Activated CD8-positive, alpha-beta memory T cell treated with anti-CD3 and anti-CD28 coated beads, Interleukin-2, amount 10 ng/mL, durations not matched to agents 7 days and 5 days (primary cell): ENCODE data around the gene VPS13D. TPM values are rescaled to one million over a fixed set of nuclear protein-coding genes. Genes with fewer than 3 reads are reported as not detected.

Source experiments
- ATAC-seq: fragments of 150-1000 bp; cut with Tn5 transposase; one replicate; pipeline ENCODE4 v1.10.0; 2021; ENCODE audit warnings: moderate library complexity
- CTCF ChIA-PET: fragments of 350-600 bp; sonication (Branson Sonifier 250); formaldehyde crosslinking; loops from one replicate; lab custom pipeline; 2021; ENCODE audit warnings: antibody characterized with exemption; lab: Charles Lee
- DNase-seq: peaks from one replicate; pipeline ENCODE4 v3.0.0-alpha.2; 2020
- H3K27ac Mint-ChIP-seq: one replicate; pipeline ENCODE4 v1.8.0; 2021; ENCODE audit warnings: mild to moderate bottlenecking, mixed read lengths
- H3K27me3 Mint-ChIP-seq: one replicate; pipeline ENCODE4 v1.8.0; 2021; ENCODE audit warnings: mixed read lengths
- H3K36me3 Mint-ChIP-seq: one replicate; pipeline ENCODE4 v1.8.0; 2021; ENCODE audit warnings: mild to moderate bottlenecking, mixed read lengths
- H3K4me1 Mint-ChIP-seq: one replicate; pipeline ENCODE4 v1.8.0; 2021; ENCODE audit warnings: mixed read lengths
- H3K4me3 Mint-ChIP-seq: one replicate; pipeline ENCODE4 v1.8.0; 2021; ENCODE audit warnings: mild to moderate bottlenecking, moderate library complexity, mixed read lengths
- H3K9me3 Mint-ChIP-seq: one replicate; pipeline ENCODE4 v1.8.0; 2022; ENCODE audit warnings: low read depth, mixed read lengths
- total RNA-seq, 2 experiments: library from RNA; stranded (reverse); gene quantifications; one replicate each; pipeline ENCODE4 v1.2.3, GENCODE V29; 2021

The VPS13D gene
- total RNA-seq, 2 experiments from 2014 or later: 34.6 to 38.3 TPM

- Mint-ChIP-seq H3K27me3 (no peaks in the 10 kb centered on the region), H3K36me3 (peaks cover 17% of the 10 kb centered on the region), H3K27ac (no peak overlapping the region), H3K4me3 (no peak overlapping the region), H3K4me1 (peaks cover 34% of the 10 kb centered on the region), H3K9me3 (no peaks in the 10 kb centered on the region)
- ATAC-seq (no peak), DNase-seq (no peak)
- CTCF ChIA-PET: no interaction called here
Measured at GRCh38 chr1:12505639-12506280, 275.9 kb downstream of the VPS13D start.

- H3K27ac Mint-ChIP-seq: no peak overlapping the region
- CTCF ChIA-PET: interaction anchor here (0.7 kb wide), 1 partner anchor 114 kb away, joined by 3 read pairs; no protein-coding TSS in a partner anchor
- no peaks in the 10 kb centered on the region for H3K27me3 Mint-ChIP-seq
- H3K4me1 Mint-ChIP-seq: peaks cover 39% of the 10 kb centered on the region
- no peak overlapping the region for H3K4me3 Mint-ChIP-seq
- no peaks in the 10 kb centered on the region for H3K9me3 Mint-ChIP-seq
- ATAC-seq (no peak), DNase-seq (no peak)
- H3K36me3 Mint-ChIP-seq: peaks cover 17% of the 10 kb centered on the region
Measured at GRCh38 chr1:12506281-12507280, 276.8 kb downstream of the VPS13D start.

- ATAC-seq (no peak), DNase-seq (no peak)
- no peaks in the 10 kb centered on the region for H3K9me3 Mint-ChIP-seq
- CTCF ChIA-PET: interaction anchor here (0.5 to 0.6 kb wide), 2 partner anchors 14 to 236 kb away, joined by 3 to 4 read pairs; no protein-coding TSS in a partner anchor
- H3K4me3 Mint-ChIP-seq: no peak overlapping the region
- no peak overlapping the region for H3K27ac Mint-ChIP-seq
- no peaks in the 10 kb centered on the region for H3K27me3 Mint-ChIP-seq
- peaks cover 35% of the 10 kb centered on the region for H3K4me1 Mint-ChIP-seq
- peaks cover 20% of the 10 kb centered on the region for H3K36me3 Mint-ChIP-seq
Measured at GRCh38 chr1:12507631-12508030, 277.8 kb downstream of the VPS13D start.

- H3K27me3 Mint-ChIP-seq: no peaks in the 10 kb centered on the region
- H3K4me3 Mint-ChIP-seq: no peak overlapping the region
- H3K36me3 Mint-ChIP-seq: peaks cover 21% of the 10 kb centered on the region
- DNase-seq (no peak), ATAC-seq (no peak)
- H3K9me3 Mint-ChIP-seq: no peaks in the 10 kb centered on the region
- CTCF ChIA-PET: interaction anchor here (4.2 kb wide), 1 partner anchor 110 kb away, joined by 27 read pairs; the partner anchor contains the start of gene DHRS3
- peaks cover 28% of the 10 kb centered on the region for H3K4me1 Mint-ChIP-seq
- no peak overlapping the region for H3K27ac Mint-ChIP-seq
Measured at GRCh38 chr1:12508849-12509248, 279.0 kb downstream of the VPS13D start.

GRCh38 chr1:12511128-12511484 is 281.3 kb downstream of the VPS13D start:
- H3K9me3 Mint-ChIP-seq: no peaks in the 10 kb centered on the region
- peaks cover 28% of the 10 kb centered on the region for H3K4me1 Mint-ChIP-seq
- H3K36me3 Mint-ChIP-seq: peaks cover 21% of the 10 kb centered on the region
- ATAC-seq (no peak), DNase-seq (no peak)
- H3K27me3 Mint-ChIP-seq: no peaks in the 10 kb centered on the region
- peak overlapping the region; percentile 96 for H3K27ac Mint-ChIP-seq
- CTCF ChIA-PET: interaction anchor here (1.0 to 4.2 kb wide), 8 partner anchors 15 to 197 kb away, joined by 3 to 27 read pairs (median 5); partner anchors contain the start of gene DHRS3
- H3K4me3 Mint-ChIP-seq: peak overlapping the region; percentile 72

- peak overlapping the region; percentile 69 for H3K27ac Mint-ChIP-seq
- CTCF ChIA-PET: interaction anchor here (1.0 to 4.2 kb wide), 3 partner anchors 15 to 107 kb away, joined by 3 to 27 read pairs (median 6); partner anchors contain the start of gene DHRS3
- H3K36me3 Mint-ChIP-seq: peaks cover 18% of the 10 kb centered on the region
- H3K9me3 Mint-ChIP-seq: no peaks in the 10 kb centered on the region
- peak overlapping the region; percentile 36 for H3K4me3 Mint-ChIP-seq
- DNase-seq (no peak), ATAC-seq (no peak)
- H3K4me1 Mint-ChIP-seq: peaks cover 28% of the 10 kb centered on the region
- no peaks in the 10 kb centered on the region for H3K27me3 Mint-ChIP-seq
Measured at GRCh38 chr1:12511516-12512468, 282.0 kb downstream of the VPS13D start.

GRCh38 chr1:12513181-12513580 is 283.4 kb downstream of the VPS13D start:
- CTCF ChIA-PET: interaction anchor here (4.2 kb wide), 1 partner anchor 105 kb away, joined by 27 read pairs; the partner anchor contains the start of gene DHRS3
- ATAC-seq (no peak), DNase-seq (no peak)
- Mint-ChIP-seq H3K27ac (no peak overlapping the region), H3K9me3 (no peaks in the 10 kb centered on the region), H3K27me3 (no peaks in the 10 kb centered on the region), H3K4me1 (peaks cover 30% of the 10 kb centered on the region), H3K4me3 (no peak overlapping the region), H3K36me3 (peaks cover 19% of the 10 kb centered on the region)

GRCh38 chr1:12514590-12514989 is 284.8 kb downstream of the VPS13D start:
- no peak for DNase-seq
- H3K9me3 Mint-ChIP-seq: no peaks in the 10 kb centered on the region
- peaks cover 15% of the 10 kb centered on the region for H3K36me3 Mint-ChIP-seq
- peaks cover 34% of the 10 kb centered on the region for H3K4me1 Mint-ChIP-seq
- CTCF ChIA-PET: no interaction called here
- no peak overlapping the region for H3K4me3 Mint-ChIP-seq
- peaks cover 3% of the 10 kb centered on the region for H3K27me3 Mint-ChIP-seq
- no peak for ATAC-seq
- no peak overlapping the region for H3K27ac Mint-ChIP-seq

GRCh38 chr1:12515234-12515633 is 285.4 kb downstream of the VPS13D start:
- H3K27me3 Mint-ChIP-seq: peaks cover 3% of the 10 kb centered on the region
- H3K36me3 Mint-ChIP-seq: peaks cover 13% of the 10 kb centered on the region
- H3K9me3 Mint-ChIP-seq: no peaks in the 10 kb centered on the region
- H3K4me1 Mint-ChIP-seq: peaks cover 28% of the 10 kb centered on the region
- CTCF ChIA-PET: interaction anchor here (0.7 kb wide), 1 partner anchor 406 kb away, joined by 3 read pairs; no protein-coding TSS in a partner anchor
- no peak overlapping the region for H3K4me3 Mint-ChIP-seq
- DNase-seq: no peak
- no peak for ATAC-seq
- H3K27ac Mint-ChIP-seq: no peak overlapping the region

- no peaks in the 10 kb centered on the region for H3K9me3 Mint-ChIP-seq
- CTCF ChIA-PET: no interaction called here
- peaks cover 10% of the 10 kb centered on the region for H3K36me3 Mint-ChIP-seq
- peaks cover 3% of the 10 kb centered on the region for H3K27me3 Mint-ChIP-seq
- DNase-seq: no peak
- H3K27ac Mint-ChIP-seq: no peak overlapping the region
- H3K4me1 Mint-ChIP-seq: peaks cover 14% of the 10 kb centered on the region
- ATAC-seq: no peak
- H3K4me3 Mint-ChIP-seq: no peak overlapping the region
Measured at GRCh38 chr1:12516741-12517140, 286.9 kb downstream of the VPS13D start.

GRCh38 chr1:12518931-12519692 is 289.3 kb downstream of the VPS13D start:
- CTCF ChIA-PET: interaction anchor here (1.2 kb wide), 1 partner anchor 25 kb away, joined by 3 read pairs; no protein-coding TSS in a partner anchor
- no peak overlapping the region for H3K27ac Mint-ChIP-seq
- peaks cover 6% of the 10 kb centered on the region for H3K36me3 Mint-ChIP-seq
- no peak overlapping the region for H3K4me3 Mint-ChIP-seq
- DNase-seq (peak; percentile 55), ATAC-seq (peak; percentile 65)
- H3K4me1 Mint-ChIP-seq: peaks cover 10% of the 10 kb centered on the region
- no peaks in the 10 kb centered on the region for H3K9me3 Mint-ChIP-seq
- H3K27me3 Mint-ChIP-seq: peaks cover 3% of the 10 kb centered on the region
